MM.1S (cell line): ENCODE results near the gene ABCC6.

Experiments used
- EZH2 ChIP-seq: fragments of 300-600 bp; sonication (generic); optimal IDR thresholded peaks from 2 replicates; pipeline ENCODE3; 2017; ENCODE audit warnings: low read depth, mild to moderate bottlenecking, antibody characterized with exemption, low read length, mixed read lengths
- EZH2phosphoT487 ChIP-seq: fragments of 300-600 bp; sonication (generic); IDR thresholded peaks from 2 replicates; pipeline ENCODE4 v1.6.1; 2018; ENCODE audit warnings: antibody characterized with exemption, low read length
- TF ChIP-seq, protein P1 (sequence below): fragments of 300-600 bp; sonication (generic); IDR thresholded peaks from 2 replicates; pipeline ENCODE4 v1.5.1; 2016; ENCODE audit warnings: antibody characterized with exemption, low read length, mixed read lengths

GRCh38 chr16:16158082-16158658 lies 65.1 kb downstream of the ABCC6 start:
- TF ChIP-seq, protein P1, sequence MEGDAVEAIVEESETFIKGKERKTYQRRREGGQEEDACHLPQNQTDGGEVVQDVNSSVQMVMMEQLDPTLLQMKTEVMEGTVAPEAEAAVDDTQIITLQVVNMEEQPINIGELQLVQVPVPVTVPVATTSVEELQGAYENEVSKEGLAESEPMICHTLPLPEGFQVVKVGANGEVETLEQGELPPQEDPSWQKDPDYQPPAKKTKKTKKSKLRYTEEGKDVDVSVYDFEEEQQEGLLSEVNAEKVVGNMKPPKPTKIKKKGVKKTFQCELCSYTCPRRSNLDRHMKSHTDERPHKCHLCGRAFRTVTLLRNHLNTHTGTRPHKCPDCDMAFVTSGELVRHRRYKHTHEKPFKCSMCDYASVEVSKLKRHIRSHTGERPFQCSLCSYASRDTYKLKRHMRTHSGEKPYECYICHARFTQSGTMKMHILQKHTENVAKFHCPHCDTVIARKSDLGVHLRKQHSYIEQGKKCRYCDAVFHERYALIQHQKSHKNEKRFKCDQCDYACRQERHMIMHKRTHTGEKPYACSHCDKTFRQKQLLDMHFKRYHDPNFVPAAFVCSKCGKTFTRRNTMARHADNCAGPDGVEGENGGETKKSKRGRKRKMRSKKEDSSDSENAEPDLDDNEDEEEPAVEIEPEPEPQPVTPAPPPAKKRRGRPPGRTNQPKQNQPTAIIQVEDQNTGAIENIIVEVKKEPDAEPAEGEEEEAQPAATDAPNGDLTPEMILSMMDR: no peak
- TF ChIP-seq EZH2 (no peak), EZH2phosphoT487 (no peak)
